Testis (tissue), 2 donors: ENCODE measurements around the gene SGPL1.

Source experiments
- POLR2A ChIP-seq: fragments of 450-650 bp; IDR thresholded peaks from one replicate; pipeline ENCODE4 v1.6.1; 2017; ENCODE audit warnings: antibody characterized with exemption, mild to moderate bottlenecking, moderate library complexity
- TF ChIP-seq, protein P1 (sequence below), 3 experiments: fragments of 450-650 bp in 2 of 3; fragments of 200-600 bp in 1 of 3; sonication (generic) in 1 of 3; IDR thresholded peaks; one replicate each; pipeline ENCODE4 v1.5.1; 2016 to 2019; ENCODE audit warnings: antibody characterized with exemption in 3 of 3, mild to moderate bottlenecking in 2 of 3, moderate library complexity in 1 of 3

DNA sequence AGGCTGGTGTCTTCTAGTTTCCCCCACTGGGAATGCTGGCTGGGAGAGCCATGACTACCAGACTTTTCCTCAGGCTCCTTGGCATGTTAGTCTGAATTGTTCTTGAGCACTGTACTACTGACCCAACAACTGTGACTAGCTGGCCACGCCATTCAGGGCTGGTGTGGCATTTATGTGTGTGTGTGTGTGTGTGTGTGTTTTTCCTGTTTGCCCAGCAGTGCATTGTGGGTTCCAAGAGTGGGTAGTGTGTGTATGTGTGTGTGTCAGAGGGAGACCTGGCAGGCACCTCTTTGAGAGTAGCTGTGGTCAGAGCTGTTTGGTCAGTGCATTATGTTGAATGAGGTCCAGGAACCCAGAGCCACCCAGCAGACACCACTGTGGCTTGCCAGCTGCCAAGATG is 63.5 kb downstream of the SGPL1 start:
- no peak for TF ChIP-seq POLR2A
- TF ChIP-seq, protein P1, sequence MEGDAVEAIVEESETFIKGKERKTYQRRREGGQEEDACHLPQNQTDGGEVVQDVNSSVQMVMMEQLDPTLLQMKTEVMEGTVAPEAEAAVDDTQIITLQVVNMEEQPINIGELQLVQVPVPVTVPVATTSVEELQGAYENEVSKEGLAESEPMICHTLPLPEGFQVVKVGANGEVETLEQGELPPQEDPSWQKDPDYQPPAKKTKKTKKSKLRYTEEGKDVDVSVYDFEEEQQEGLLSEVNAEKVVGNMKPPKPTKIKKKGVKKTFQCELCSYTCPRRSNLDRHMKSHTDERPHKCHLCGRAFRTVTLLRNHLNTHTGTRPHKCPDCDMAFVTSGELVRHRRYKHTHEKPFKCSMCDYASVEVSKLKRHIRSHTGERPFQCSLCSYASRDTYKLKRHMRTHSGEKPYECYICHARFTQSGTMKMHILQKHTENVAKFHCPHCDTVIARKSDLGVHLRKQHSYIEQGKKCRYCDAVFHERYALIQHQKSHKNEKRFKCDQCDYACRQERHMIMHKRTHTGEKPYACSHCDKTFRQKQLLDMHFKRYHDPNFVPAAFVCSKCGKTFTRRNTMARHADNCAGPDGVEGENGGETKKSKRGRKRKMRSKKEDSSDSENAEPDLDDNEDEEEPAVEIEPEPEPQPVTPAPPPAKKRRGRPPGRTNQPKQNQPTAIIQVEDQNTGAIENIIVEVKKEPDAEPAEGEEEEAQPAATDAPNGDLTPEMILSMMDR (IDR thresholded peaks at IDR 0.05): no peak
